Measurements from ENCODE around the gene LIX1L.
A peak's percentile ranks its signal among the peaks of the same experiment; 100 is the strongest.

The LIX1L gene

GRCh38 chr1:145892486-145893087 is 65.2 kb downstream of the LIX1L start:
- DNase-seq, result peak; percentile 58

- peak; percentile 99 for DNase-seq
Measured at GRCh38 chr1:145891587-145892485, 66.0 kb downstream of the LIX1L start.

- peak; percentile 45 for DNase-seq
Measured at GRCh38 chr1:145891143-145891542, 66.7 kb downstream of the LIX1L start.

- DNase-seq, result no peak
Measured at GRCh38 chr1:145889722-145890121, 68.1 kb downstream of the LIX1L start.

GRCh38 chr1:145887631-145888030 is 70.2 kb downstream of the LIX1L start:
- DNase-seq, result no peak

GRCh38 chr1:145886816-145887215 is 71.0 kb downstream of the LIX1L start:
- no peak for DNase-seq

GRCh38 chr1:145886390-145886789 is 71.4 kb downstream of the LIX1L start:
- no peak for DNase-seq

GRCh38 chr1:145885738-145886287 is 72.0 kb downstream of the LIX1L start, which contains the start of gene ANKRD35:
Gene ANKRD35 (minus strand): TSS chr1:145885866. CDS start chr1:145885758, 108 bp downstream.
- peak; percentile 66 for DNase-seq

- peak; percentile 54 for DNase-seq
Measured at GRCh38 chr1:145884675-145885074, 73.1 kb downstream of the LIX1L start.

Measured in fibroblast of skin of back (primary cell).